HepG2 (cell line): ENCODE measurements around the gene PIR. TPM values are rescaled to one million over a fixed set of nuclear protein-coding genes. Genes with fewer than 3 reads are reported as not detected.

Source experiments
- ATAC-seq: fragments of 200-7000 bp; cut with Tn5 transposase; 3 replicates; pipeline ENCODE4 v1.9.1; 2020; ENCODE audit warnings: mild to moderate bottlenecking, moderate library complexity
- BruUV-seq: library from RNA; stranded (reverse); fragments of 400-500 nt; replicated peaks from 2 replicates; lab custom pipeline; 2021; lab: Mats Ljungman, UMichigan
- CTCF ChIA-PET: fragments of 300-600 bp; formaldehyde crosslinking; extraction: SDS; loops from one replicate; lab custom pipeline; 2021; ENCODE audit warnings: low total read pairs, inconsistent platforms, low intra/inter-chr PET ratio; lab: Yijun Ruan, JAX
- POLR2A ChIA-PET: fragments of 350-600 bp; sonication (Branson Sonifier 250); formaldehyde crosslinking; loops from one replicate; lab custom pipeline; 2020; ENCODE audit warnings: antibody characterized with exemption, inconsistent platforms; lab: Yijun Ruan, JAX
- DNase-seq: peaks from one replicate; pipeline ENCODE4 v3.0.0-alpha.2; 2015; ENCODE audit warnings: low spot score
- FAIRE-seq: peaks from 3 replicates; lab custom pipeline; 2011; peaks lifted over from hg19 to GRCh38; lab: Jason Lieb, UNC
- H2AFZ ChIP-seq: one replicate; pipeline ENCODE4 v1.6.1; 2011; ENCODE audit warnings: low read length, inconsistent platforms
- H3K27ac ChIP-seq: fragments of 300-600 bp; 3 replicates; pipeline ENCODE4 v1.8.0; 2011; ENCODE audit warnings: mixed run types, mild to moderate bottlenecking, mixed read lengths, low read length, inconsistent platforms; ENCODE audit not compliant: insufficient read depth; ENCODE audit errors: extremely low read length
- H3K27me3 ChIP-seq, 2 experiments: fragments of 200-600 bp in 1 of 2; 2 replicates in 1 of 2; 3 replicates in 1 of 2; pipeline versions ENCODE4 v1.6.0 to v1.8.0; 2011; ENCODE audit warnings: low read length in 2 of 2, mild to moderate bottlenecking in 2 of 2, moderate library complexity in 2 of 2, inconsistent platforms in 1 of 2; ENCODE audit not compliant: insufficient read depth in 2 of 2, control insufficient read depth in 1 of 2
- H3K36me3 ChIP-seq, 2 experiments: fragments of 200-600 bp in 1 of 2; replicated peaks in 1 of 2; 2 replicates in 1 of 2; 3 replicates in 1 of 2; pipeline versions ENCODE4 v1.5.1 to v1.8.0; 2011; ENCODE audit warnings: low read length in 2 of 2, inconsistent platforms in 1 of 2; ENCODE audit not compliant: insufficient read depth in 2 of 2, control insufficient read depth in 1 of 2
- H3K4me1 ChIP-seq: 2 replicates; pipeline ENCODE4 v1.5.1; 2012; ENCODE audit warnings: low read length, inconsistent platforms; ENCODE audit not compliant: insufficient read depth
- H3K4me2 ChIP-seq: 2 replicates; pipeline ENCODE4 v1.6.0; 2011; ENCODE audit warnings: low read depth, low read length, inconsistent platforms
- H3K4me3 ChIP-seq, 3 experiments: fragments of 200-600 bp in 1 of 3; sonication (generic), shearing (Covaris generic) in 1 of 3; replicated peaks in 1 of 3; 2 replicates each; pipeline ENCODE4 v1.5.1; 2011 to 2016; ENCODE audit warnings: low read length in 3 of 3, inconsistent platforms in 2 of 3, low read depth in 2 of 3, mild to moderate bottlenecking in 2 of 3, control low read depth in 1 of 3, mixed read lengths in 1 of 3; ENCODE audit not compliant: insufficient read depth in 1 of 3
- H3K79me2 ChIP-seq: one replicate; pipeline ENCODE4 v1.6.1; 2011; ENCODE audit warnings: low read length, inconsistent platforms; ENCODE audit not compliant: insufficient read depth
- H3K9ac ChIP-seq: 2 replicates; pipeline ENCODE4 v1.6.0; 2011; ENCODE audit warnings: mild to moderate bottlenecking, low read depth, low read length, inconsistent platforms; ENCODE audit not compliant: insufficient read depth
- H3K9me3 ChIP-seq: 2 replicates; pipeline ENCODE4 v1.5.1; 2012; ENCODE audit warnings: mild to moderate bottlenecking, low read length
- H4K20me1 ChIP-seq: 2 replicates; pipeline ENCODE4 v1.6.0; 2011; ENCODE audit warnings: inconsistent platforms, mild to moderate bottlenecking, low read length, moderate library complexity; ENCODE audit not compliant: insufficient read depth
- HMGA1 ChIP-seq: sonication (generic); formaldehyde crosslinking; conservative IDR thresholded peaks from 2 replicates; pipeline ENCODE4 v1.4.0; 2020; ENCODE audit warnings: missing genetic modification reagents
- HNRNPL ChIP-seq: fragments of 200-400 bp; formaldehyde crosslinking; IDR thresholded peaks from 2 replicates; pipeline ENCODE4 v1.6.1; 2017; ENCODE audit warnings: mild to moderate bottlenecking, low read depth, low read length
- MBD4 ChIP-seq: IDR thresholded peaks from 2 replicates; pipeline ENCODE4 v1.6.1; 2012; ENCODE audit warnings: low read length, inconsistent platforms, borderline replicate concordance
- SP2 ChIP-seq: sonication (generic); formaldehyde crosslinking; IDR thresholded peaks from 2 replicates; pipeline ENCODE4 v1.5.1; 2020; ENCODE audit warnings: mild to moderate bottlenecking, missing genetic modification reagents
- ZFP37 ChIP-seq: sonication (generic); formaldehyde crosslinking; IDR thresholded peaks from 2 replicates; pipeline ENCODE4 v1.4.0; 2020; ENCODE audit warnings: missing genetic modification reagents, borderline replicate concordance
- ZFP41 ChIP-seq: sonication (generic); formaldehyde crosslinking; IDR thresholded peaks from 2 replicates; pipeline ENCODE4 v1.4.0; 2020; ENCODE audit warnings: mild to moderate bottlenecking, missing genetic modification reagents, borderline replicate concordance
- ZNF230 ChIP-seq: sonication (generic); formaldehyde crosslinking; IDR thresholded peaks from 2 replicates; pipeline ENCODE4 v1.4.0; 2020; ENCODE audit warnings: mild to moderate bottlenecking, missing genetic modification reagents
- ZNF354B ChIP-seq: sonication (generic); formaldehyde crosslinking; IDR thresholded peaks from 2 replicates; pipeline ENCODE4 v1.8.0; 2022; ENCODE audit warnings: mild to moderate bottlenecking, missing genetic modification reagents
- ZNF382 ChIP-seq: sonication (generic); formaldehyde crosslinking; IDR thresholded peaks from 2 replicates; pipeline ENCODE4 v1.5.0; 2020; ENCODE audit warnings: missing genetic modification reagents, mild to moderate bottlenecking, borderline replicate concordance
- ZNF670 ChIP-seq: sonication (generic); formaldehyde crosslinking; IDR thresholded peaks from 2 replicates; pipeline ENCODE4 v1.8.0; 2022; ENCODE audit warnings: mild to moderate bottlenecking, missing genetic modification reagents, borderline replicate concordance
- ZNF709 ChIP-seq: sonication (generic); formaldehyde crosslinking; IDR thresholded peaks from 2 replicates; pipeline ENCODE4 v1.5.0; 2020; ENCODE audit warnings: mild to moderate bottlenecking, missing genetic modification reagents
- ZSCAN21 ChIP-seq: sonication (generic); formaldehyde crosslinking; IDR thresholded peaks from 2 replicates; pipeline ENCODE4 v1.8.0; 2022; ENCODE audit warnings: mild to moderate bottlenecking, missing genetic modification reagents, moderate library complexity, borderline replicate concordance
- ZSCAN30 ChIP-seq: sonication (generic); formaldehyde crosslinking; IDR thresholded peaks from 2 replicates; pipeline ENCODE4 v1.5.0; 2020; ENCODE audit warnings: mild to moderate bottlenecking, missing genetic modification reagents
- WGBS: methylation state at CpG from one replicate; pipeline ENCODE4 v1.1.6; 2017; ENCODE audit warnings: low lambda C conversion rate; 5-methylcytosine and 5-hydroxymethylcytosine counted together
- in situ Hi-C: cut with HindIII; loops from 2 replicates; pipeline ENCODE4 v1.10.0; 2017; ENCODE audit warnings: low pct_unique_long_range_greater_than_20kb; ENCODE audit not compliant: extremely low pct_ligation_motif_present
- intact Hi-C: fragments of 100-400 bp; cut with micrococcal nuclease; formaldehyde crosslinking; loops from one replicate; pipeline ENCODE4 v1.10.0; 2022; ENCODE audit not compliant: unreplicated experiment
- polyA plus RNA-seq, 8 experiments: library from polyadenylated mRNA; depleted of rRNA in 3 of 8; stranded (reverse) in 7 of 8; unstranded in 1 of 8; fragments of >200 nt; fragmentation: Illumina TruSeq in 4 of 8; extraction: Trizol in 4 of 8; gene quantifications; 2 replicates each; pipeline versions ENCODE4 v1.2.1 to v1.2.3, GENCODE V29; 2011 to 2016; ENCODE audit warnings: low read depth in 4 of 8, missing spikeins in 1 of 8, mixed read lengths in 1 of 8; ENCODE audit not compliant: insufficient read depth in 1 of 8
- total RNA-seq, 5 experiments: library from RNA; depleted of rRNA; stranded (reverse); fragments of >200 nt; fragmentation: Illumina TruSeq; extraction: Trizol; gene quantifications; 2 replicates each; pipeline ENCODE4 v1.2.3, GENCODE V29; 2016; ENCODE audit warnings: low read depth in 1 of 5
- TF ChIP-seq, protein P1 (sequence below): sonication (generic); formaldehyde crosslinking; IDR thresholded peaks from 2 replicates; pipeline ENCODE4 v1.8.0; 2022; ENCODE audit warnings: low read depth, missing genetic modification reagents
- TF ChIP-seq, protein P2 (sequence below): sonication (generic); formaldehyde crosslinking; IDR thresholded peaks from 2 replicates; pipeline ENCODE4 v1.9.0; 2021; ENCODE audit warnings: missing genetic modification reagents, mild to moderate bottlenecking, borderline replicate concordance

The PIR gene
- total and polyA plus RNA-seq, 2 of the 13 experiments (the other 11 are each of a cell fraction or from before 2014, with no cell fraction given), result 12.2 to 38.0 TPM

- ATAC-seq, result no peak
- intact Hi-C loops, result no loop called here
- Histone ChIP-seq H3K4me3 (no peak overlapping the region), H3K4me2 (no peak overlapping the region), H3K36me3 (no peaks in the 10 kb centered on the region), H3K27ac (no peak overlapping the region), H3K79me2 (no peaks in the 10 kb centered on the region), H3K27me3 (no peaks in the 10 kb centered on the region)
- no TSS peak for BruUV-seq
- FAIRE-seq, result no peak
- TF ChIP-seq HMGA1 (no peak), ZNF709 (no peak), ZNF354B (CRISPR knock-in tag) (no peak), SP2 (CRISPR knock-in tag) (no peak), ZNF382 (no peak), HNRNPL (no peak), ZFP41 (CRISPR knock-in tag) (no peak), ZSCAN21 (CRISPR knock-in tag) (no peak), ZNF670 (CRISPR knock-in tag) (no peak), MBD4 (no peak), ZFP37 (CRISPR knock-in tag) (no peak), ZNF230 (no peak), ZSCAN30 (no peak)
- TF ChIP-seq, protein P1, sequence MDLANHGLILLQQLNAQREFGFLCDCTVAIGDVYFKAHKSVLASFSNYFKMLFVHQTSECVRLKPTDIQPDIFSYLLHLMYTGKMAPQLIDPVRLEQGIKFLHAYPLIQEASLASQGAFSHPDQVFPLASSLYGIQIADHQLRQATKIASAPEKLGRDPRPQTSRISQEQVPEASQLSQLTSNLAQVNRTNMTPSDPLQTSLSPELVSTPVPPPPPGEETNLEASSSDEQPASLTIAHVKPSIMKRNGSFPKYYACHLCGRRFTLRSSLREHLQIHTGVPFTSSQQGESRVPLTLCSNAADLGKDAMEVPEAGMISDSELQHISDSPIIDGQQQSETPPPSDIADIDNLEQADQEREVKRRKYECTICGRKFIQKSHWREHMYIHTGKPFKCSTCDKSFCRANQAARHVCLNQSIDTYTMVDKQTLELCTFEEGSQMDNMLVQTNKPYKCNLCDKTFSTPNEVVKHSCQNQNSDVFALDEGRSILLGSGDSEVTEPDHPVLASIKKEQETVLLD (CRISPR knock-in tag), result no peak
- TF ChIP-seq, protein P2, sequence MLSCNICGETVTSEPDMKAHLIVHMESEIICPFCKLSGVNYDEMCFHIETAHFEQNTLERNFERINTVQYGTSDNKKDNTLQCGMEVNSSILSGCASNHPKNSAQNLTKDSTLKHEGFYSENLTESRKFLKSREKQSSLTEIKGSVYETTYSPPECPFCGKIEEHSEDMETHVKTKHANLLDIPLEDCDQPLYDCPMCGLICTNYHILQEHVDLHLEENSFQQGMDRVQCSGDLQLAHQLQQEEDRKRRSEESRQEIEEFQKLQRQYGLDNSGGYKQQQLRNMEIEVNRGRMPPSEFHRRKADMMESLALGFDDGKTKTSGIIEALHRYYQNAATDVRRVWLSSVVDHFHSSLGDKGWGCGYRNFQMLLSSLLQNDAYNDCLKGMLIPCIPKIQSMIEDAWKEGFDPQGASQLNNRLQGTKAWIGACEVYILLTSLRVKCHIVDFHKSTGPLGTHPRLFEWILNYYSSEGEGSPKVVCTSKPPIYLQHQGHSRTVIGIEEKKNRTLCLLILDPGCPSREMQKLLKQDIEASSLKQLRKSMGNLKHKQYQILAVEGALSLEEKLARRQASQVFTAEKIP, result no peak
- TF ChIP-seq, all 625 proteins: peak for 0
- Histone ChIP-seq H3K4me1 (no peaks in the 10 kb centered on the region), H3K9me3 (no peaks in the 10 kb centered on the region), H4K20me1 (no peaks in the 10 kb centered on the region), H2AFZ (no peak overlapping the region), H3K9ac (no peak overlapping the region)
- ChIA-PET CTCF (no interaction called here), POLR2A (no interaction called here)
- no peak for DNase-seq
- WGBS, result 93% methylated on average over 2 of the region's 3 CpGs
- in situ Hi-C loops, result no loop called here
These were observed 87.3 kb downstream of the PIR start for GRCh38 chrX:15405846-15406245.
